Activated CD4-positive, alpha-beta T cell treated with anti-CD3 and anti-CD28 coated beads for 36 hours (primary cell): ENCODE data around the gene GRM4. TPM values are rescaled to one million over a fixed set of nuclear protein-coding genes. Genes with fewer than 3 reads are reported as not detected.
A peak's percentile ranks its signal among the peaks of the same experiment; 100 is the strongest.

Source experiments
- ATAC-seq: fragments of 200-7000 bp; cut with Tn5 transposase; one replicate; pipeline ENCODE4 v1.10.0; 2021; ENCODE audit warnings: mild to moderate bottlenecking, moderate library complexity
- CTCF ChIA-PET: fragments of 350-600 bp; sonication (Branson Sonifier 250); formaldehyde crosslinking; loops from one replicate; lab custom pipeline; 2021; ENCODE audit warnings: antibody characterized with exemption; lab: Charles Lee
- POLR2A ChIA-PET: fragments of 350-600 bp; sonication (Branson Sonifier 250); formaldehyde crosslinking; loops from one replicate; lab custom pipeline; 2021; ENCODE audit warnings: antibody characterized with exemption, inconsistent platforms; lab: Charles Lee
- DNase-seq: peaks from one replicate; pipeline ENCODE4 v3.0.0-alpha.2; 2020
- H3K27ac Mint-ChIP-seq: one replicate; pipeline ENCODE4 v1.8.0; 2021; ENCODE audit warnings: mixed read lengths
- H3K27me3 Mint-ChIP-seq: one replicate; pipeline ENCODE4 v1.8.0; 2021; ENCODE audit warnings: mixed read lengths
- H3K36me3 Mint-ChIP-seq: one replicate; pipeline ENCODE4 v1.8.0; 2021; ENCODE audit warnings: low read depth, mixed read lengths
- H3K4me1 Mint-ChIP-seq: one replicate; pipeline ENCODE4 v1.8.0; 2021; ENCODE audit warnings: mixed read lengths
- H3K4me3 Mint-ChIP-seq: one replicate; pipeline ENCODE4 v1.8.0; 2021; ENCODE audit warnings: mild to moderate bottlenecking, moderate library complexity, mixed read lengths
- H3K9me3 Mint-ChIP-seq: one replicate; pipeline ENCODE4 v1.8.0; 2021; ENCODE audit warnings: low read depth, mixed read lengths
- intact Hi-C, 2 experiments: fragments of 100-400 bp; cut with DNase I in 1 of 2; cut with micrococcal nuclease in 1 of 2; formaldehyde crosslinking; loops; one replicate each; pipeline versions ENCODE4 v1.14.2 to v1.15.1; 2022 to 2024; cut with DNase I, micrococcal nuclease
- total RNA-seq, 2 experiments: library from RNA; stranded (reverse); gene quantifications; one replicate each; pipeline ENCODE4 v1.2.3, GENCODE V29; 2021

The GRM4 gene
- total RNA-seq, 2 experiments from 2014 or later = 0.11 TPM; not detected in 1

GRCh38 chr6:34079899-34080298, 66.0 kb downstream of the GRM4 start:
- ChIA-PET POLR2A (no interaction called here), CTCF (interaction anchor here (0.7 kb wide), 1 partner anchor 170 kb away, joined by 3 read pairs; no protein-coding TSS in a partner anchor)
- no peak overlapping the region for H3K27ac Mint-ChIP-seq
- intact Hi-C loops = no loop called here
- no peak overlapping the region for H3K4me3 Mint-ChIP-seq
- no peaks in the 10 kb centered on the region for H3K9me3 Mint-ChIP-seq
- H3K36me3 Mint-ChIP-seq = no peaks in the 10 kb centered on the region
- ATAC-seq (no peak), DNase-seq (no peak)
- H3K27me3 Mint-ChIP-seq = no peaks in the 10 kb centered on the region
- H3K4me1 Mint-ChIP-seq = no peaks in the 10 kb centered on the region

- CTCF ChIA-PET = interaction anchor here (0.8 kb wide), 1 partner anchor 8 kb away, joined by 3 read pairs; no protein-coding TSS in a partner anchor
- intact Hi-C loops = no loop called here
- no peak overlapping the region for H3K27ac Mint-ChIP-seq
Observed at GRCh38 chr6:34075906-34076305, 70.0 kb downstream of the GRM4 start.

GRCh38 chr6:34074064-34074742, 71.7 kb downstream of the GRM4 start:
- Mint-ChIP-seq H3K9me3 (no peaks in the 10 kb centered on the region), H3K4me3 (no peak overlapping the region), H3K4me1 (no peaks in the 10 kb centered on the region), H3K27ac (no peak overlapping the region), H3K36me3 (no peaks in the 10 kb centered on the region), H3K27me3 (no peaks in the 10 kb centered on the region)
- no peak for ATAC-seq
- intact Hi-C loops = no loop called here
- POLR2A ChIA-PET = no interaction called here
- CTCF ChIA-PET = no interaction called here
- DNase-seq = no peak

More at GRCh38 chr6:34075906-34076305, 70.0 kb downstream of the GRM4 start:
- DNase-seq = no peak
- no peak for ATAC-seq
- no peak overlapping the region for H3K4me3 Mint-ChIP-seq
- POLR2A ChIA-PET = no interaction called here
- H3K27me3 Mint-ChIP-seq = no peaks in the 10 kb centered on the region
- no peaks in the 10 kb centered on the region for H3K36me3 Mint-ChIP-seq
- H3K9me3 Mint-ChIP-seq = no peaks in the 10 kb centered on the region
- H3K4me1 Mint-ChIP-seq = no peaks in the 10 kb centered on the region

- ChIA-PET CTCF (no interaction called here), POLR2A (no interaction called here)
- no peaks in the 10 kb centered on the region for H3K4me1 Mint-ChIP-seq
- H3K4me3 Mint-ChIP-seq = no peak overlapping the region
- H3K9me3 Mint-ChIP-seq = no peaks in the 10 kb centered on the region
- intact Hi-C loops = no loop called here
- H3K36me3 Mint-ChIP-seq = no peaks in the 10 kb centered on the region
- no peak for DNase-seq
- no peak overlapping the region for H3K27ac Mint-ChIP-seq
- no peak for ATAC-seq
- H3K27me3 Mint-ChIP-seq = no peaks in the 10 kb centered on the region
Observed at GRCh38 chr6:34073540-34073939, 72.3 kb downstream of the GRM4 start.

GRCh38 chr6:34072727-34073126, 73.2 kb downstream of the GRM4 start:
- ATAC-seq (no peak), DNase-seq (no peak)
- H3K9me3 Mint-ChIP-seq = no peaks in the 10 kb centered on the region
- no peak overlapping the region for H3K4me3 Mint-ChIP-seq
- POLR2A ChIA-PET = no interaction called here
- intact Hi-C loops = no loop called here
- no peaks in the 10 kb centered on the region for H3K36me3 Mint-ChIP-seq
- no peak overlapping the region for H3K27ac Mint-ChIP-seq
- CTCF ChIA-PET = no interaction called here
- no peaks in the 10 kb centered on the region for H3K4me1 Mint-ChIP-seq
- no peaks in the 10 kb centered on the region for H3K27me3 Mint-ChIP-seq

- POLR2A ChIA-PET = no interaction called here
- CTCF ChIA-PET = no interaction called here
- no peaks in the 10 kb centered on the region for H3K4me1 Mint-ChIP-seq
- DNase-seq (no peak), ATAC-seq (no peak)
- no peaks in the 10 kb centered on the region for H3K36me3 Mint-ChIP-seq
- intact Hi-C loops = no loop called here
- H3K4me3 Mint-ChIP-seq = no peak overlapping the region
- no peaks in the 10 kb centered on the region for H3K27me3 Mint-ChIP-seq
- no peaks in the 10 kb centered on the region for H3K9me3 Mint-ChIP-seq
- no peak overlapping the region for H3K27ac Mint-ChIP-seq
Observed at GRCh38 chr6:34071884-34072379, 74.0 kb downstream of the GRM4 start.

- intact Hi-C loops = no loop called here
- Mint-ChIP-seq H3K36me3 (no peaks in the 10 kb centered on the region), H3K4me1 (no peaks in the 10 kb centered on the region), H3K27ac (no peak overlapping the region), H3K4me3 (no peak overlapping the region), H3K9me3 (no peaks in the 10 kb centered on the region), H3K27me3 (no peaks in the 10 kb centered on the region)
- ChIA-PET CTCF (no interaction called here), POLR2A (no interaction called here)
- ATAC-seq = no peak
- no peak for DNase-seq
Observed at GRCh38 chr6:34071136-34071883, 74.6 kb downstream of the GRM4 start.

- ATAC-seq = peak; percentile 39
- H3K27ac Mint-ChIP-seq = no peak overlapping the region
- no peaks in the 10 kb centered on the region for H3K27me3 Mint-ChIP-seq
- peak; percentile 13 for DNase-seq
- intact Hi-C loops = no loop called here
- ChIA-PET CTCF (interaction anchor here (1.0 kb wide), 1 partner anchor 15 kb away, joined by 3 read pairs; no protein-coding TSS in a partner anchor), POLR2A (interaction anchor here (0.5 kb wide), 1 partner anchor 56 kb away, joined by 3 read pairs; no protein-coding TSS in a partner anchor)
- no peaks in the 10 kb centered on the region for H3K9me3 Mint-ChIP-seq
- H3K4me3 Mint-ChIP-seq = no peak overlapping the region
- no peaks in the 10 kb centered on the region for H3K4me1 Mint-ChIP-seq
- H3K36me3 Mint-ChIP-seq = no peaks in the 10 kb centered on the region
Observed at GRCh38 chr6:34070315-34071135, 75.4 kb downstream of the GRM4 start.

GRCh38 chr6:34068462-34069044, 77.3 kb downstream of the GRM4 start:
- H3K27ac Mint-ChIP-seq = no peak overlapping the region
- H3K36me3 Mint-ChIP-seq = no peaks in the 10 kb centered on the region
- no peak for DNase-seq
- ATAC-seq = no peak
- H3K9me3 Mint-ChIP-seq = no peaks in the 10 kb centered on the region
- no peaks in the 10 kb centered on the region for H3K27me3 Mint-ChIP-seq
- intact Hi-C loops = no loop called here
- POLR2A ChIA-PET = no interaction called here
- no peaks in the 10 kb centered on the region for H3K4me1 Mint-ChIP-seq
- H3K4me3 Mint-ChIP-seq = no peak overlapping the region
- CTCF ChIA-PET = interaction anchor here (0.7 to 1.2 kb wide), 2 partner anchors 15 to 297 kb away, joined by 3 read pairs; no protein-coding TSS in a partner anchor

- Mint-ChIP-seq H3K27me3 (no peaks in the 10 kb centered on the region), H3K27ac (no peak overlapping the region), H3K4me1 (no peaks in the 10 kb centered on the region), H3K36me3 (no peaks in the 10 kb centered on the region), H3K4me3 (no peak overlapping the region), H3K9me3 (no peaks in the 10 kb centered on the region)
- CTCF ChIA-PET = interaction anchor here (0.7 to 1.2 kb wide), 2 partner anchors 14 to 297 kb away, joined by 3 read pairs; no protein-coding TSS in a partner anchor
- intact Hi-C loops = no loop called here
- DNase-seq = peak; percentile 29
- ATAC-seq = no peak
- POLR2A ChIA-PET = no interaction called here
Observed at GRCh38 chr6:34067814-34068213, 78.1 kb downstream of the GRM4 start.
